T-helper 2 cell (primary cell): ENCODE results near the gene AWAT1.
"Not testable (repeated sequence)": the region's sequence is repeated elsewhere in the genome, so short reads cannot be mapped to it uniquely, and the experiment has no call there.

Experiments used
- DNase-seq, 5 experiments: peaks; one replicate each; pipeline versions ENCODE4 v3.0.0 to v3.0.0-alpha.2; 2012 to 2022

AWAT1 gene

DNA sequence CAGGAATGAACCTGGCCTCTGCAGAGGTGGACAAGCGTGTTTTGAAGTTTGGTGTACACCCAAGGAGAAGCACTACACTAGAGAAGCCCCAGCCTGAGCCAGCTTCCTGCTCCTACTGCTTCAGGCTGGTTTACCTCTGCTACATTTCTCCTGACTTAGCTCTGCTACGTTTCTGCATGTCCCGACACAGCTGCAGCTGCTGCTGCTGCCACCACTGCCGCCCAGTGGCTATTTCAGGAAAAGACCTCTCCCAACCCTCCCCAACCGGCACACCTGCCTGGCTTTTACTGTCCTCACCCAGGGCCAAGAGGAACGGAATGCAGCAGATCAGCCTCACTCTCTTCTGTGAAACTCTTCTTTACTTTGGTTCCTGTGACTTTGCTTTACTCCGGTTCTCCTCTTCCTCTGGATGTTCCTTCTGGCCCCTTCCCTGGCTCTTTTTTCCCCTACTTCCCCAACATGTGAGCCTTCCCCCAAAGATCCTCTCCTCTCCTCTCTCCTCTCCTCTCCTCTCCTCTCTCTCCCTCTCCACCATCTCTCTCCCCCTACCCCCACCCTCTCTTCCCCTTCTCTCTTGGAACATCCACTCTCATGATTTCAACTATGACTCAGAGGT lies 28.6 kb downstream of the AWAT1 start:
- peak in 1 of 5 experiments; percentile 44 for DNase-seq

DNA sequence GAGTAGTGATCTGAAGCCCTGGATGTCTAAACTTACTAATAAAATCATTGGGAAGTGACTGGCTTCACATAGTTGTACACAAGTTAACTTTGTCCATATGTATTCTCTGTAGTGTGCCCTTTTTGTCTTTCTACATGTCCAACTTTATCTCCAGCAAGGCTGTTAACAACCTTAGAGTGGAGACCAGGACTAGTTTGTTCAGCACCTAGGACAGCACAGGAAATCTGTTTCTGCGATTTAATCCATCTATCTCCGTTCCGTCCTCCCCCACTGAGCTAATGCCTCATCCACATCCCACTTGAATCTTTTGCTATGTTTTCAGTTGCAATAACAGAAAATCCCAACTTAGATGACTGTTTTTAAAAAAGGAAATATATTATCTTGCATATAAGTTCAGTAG lies 30.3 kb downstream of the AWAT1 start:
- no peak for DNase-seq

DNA sequence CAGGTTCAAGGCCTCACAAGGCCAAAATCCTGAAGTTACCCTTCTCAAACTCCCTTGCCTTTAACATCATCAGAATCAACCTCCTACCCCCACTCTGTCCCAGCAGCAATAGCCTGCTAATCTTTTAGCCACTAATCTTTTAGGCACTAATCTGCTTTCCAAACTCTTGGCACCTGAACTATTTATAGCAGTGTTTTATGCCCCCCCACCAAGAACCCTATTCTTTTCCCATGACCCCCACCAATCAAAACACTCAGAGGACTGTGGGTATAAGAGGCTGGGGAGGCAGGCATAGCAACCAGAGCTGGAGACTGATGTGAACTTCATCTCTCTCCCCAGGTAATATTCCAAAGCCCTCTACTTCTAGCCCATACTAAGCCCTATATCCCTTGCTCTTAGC lies 33.6 kb downstream of the AWAT1 start, which contains the start of gene ARR3:
TSS of gene ARR3 (plus strand) at position 301 of the 400 bp plus-strand sequence. CDS start 1,052 bp downstream, outside the sequence.
- no peak for DNase-seq

DNA sequence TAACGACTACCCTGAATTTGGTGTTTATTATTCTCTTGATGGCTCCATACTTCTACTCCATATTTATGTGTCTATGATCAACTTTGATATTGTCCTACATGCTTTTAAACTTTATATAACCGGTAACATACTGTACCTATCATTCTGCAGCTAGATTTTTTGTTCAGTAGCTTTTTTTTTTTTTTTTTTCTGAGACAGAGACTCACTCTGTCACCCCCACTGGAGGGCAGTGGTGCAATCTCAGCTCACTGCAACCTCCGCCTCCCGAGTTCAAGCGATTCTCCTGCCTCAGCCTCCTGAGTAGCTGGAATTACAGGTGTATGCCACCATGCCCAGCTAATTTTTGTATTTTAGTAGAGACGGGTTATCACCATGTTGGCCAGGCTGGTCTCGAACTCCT lies 39.6 kb downstream of the AWAT1 start:
- DNase-seq, result not testable (repeated sequence)

DNA sequence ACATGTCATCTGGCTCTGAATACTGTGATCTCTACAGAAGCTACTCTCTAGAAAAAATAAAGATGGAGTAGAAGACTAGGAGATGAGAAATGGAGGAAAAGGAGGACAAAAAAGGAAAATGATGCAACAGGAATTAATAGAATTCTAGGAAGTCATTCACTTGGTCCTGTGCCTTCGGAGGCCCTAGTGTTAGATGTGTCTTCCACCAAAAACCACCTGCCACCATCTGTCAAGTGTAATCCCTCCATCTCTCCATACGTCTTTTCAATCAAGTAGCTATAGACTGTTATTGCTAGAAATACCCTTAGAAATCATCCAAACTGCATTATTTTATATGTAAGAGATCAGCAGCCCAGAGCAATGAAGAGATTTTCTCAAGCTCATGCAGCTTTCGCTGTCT lies 44.6 kb downstream of the AWAT1 start:
- no peak for DNase-seq

DNA sequence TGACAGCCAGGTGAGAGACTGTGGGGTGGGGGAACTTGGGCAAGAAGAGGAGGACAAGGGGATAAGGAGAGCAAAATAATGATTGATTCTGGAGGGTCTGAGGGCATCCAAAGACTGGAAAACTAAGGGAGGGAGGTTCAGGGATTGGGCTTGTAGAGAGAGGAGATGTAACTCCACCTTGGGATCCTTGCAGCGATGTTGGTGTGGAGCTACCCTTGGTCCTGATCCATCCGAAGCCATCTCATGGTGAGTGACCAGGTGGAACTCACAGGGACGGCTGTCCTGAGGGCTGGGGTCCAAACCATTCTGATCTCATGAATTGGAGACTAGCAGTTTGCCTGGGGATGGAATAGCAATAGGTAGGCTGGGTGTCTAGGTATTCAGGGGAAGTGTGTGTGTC lies 46.1 kb downstream of the AWAT1 start:
- DNase-seq, result no peak

DNA sequence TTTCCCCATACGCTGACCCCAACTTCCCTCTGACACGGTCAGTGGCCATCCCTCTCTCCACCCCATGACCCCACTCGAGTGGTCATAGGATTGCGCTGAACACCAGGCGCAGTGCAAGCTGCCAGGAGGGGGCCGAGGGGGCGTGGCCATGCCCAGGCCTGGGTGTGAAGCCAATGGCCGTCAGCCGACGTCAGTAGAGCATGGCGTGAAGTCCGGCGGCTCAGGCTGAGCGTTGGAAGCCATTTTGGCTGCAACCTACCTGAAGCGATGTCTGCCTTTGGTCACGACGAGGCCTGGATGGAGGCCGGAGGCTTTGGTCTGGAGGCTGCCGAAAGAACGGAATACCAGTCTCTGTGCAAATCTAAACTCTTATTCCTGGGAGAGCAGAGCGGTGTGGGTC lies 47.5 kb downstream of the AWAT1 start, which contains the start of gene RAB41:
TSS of gene RAB41 (plus strand) at position 222 of the 400 bp plus-strand sequence. CDS start at position 268, 46 bp downstream.
- DNase-seq, result no peak

DNA sequence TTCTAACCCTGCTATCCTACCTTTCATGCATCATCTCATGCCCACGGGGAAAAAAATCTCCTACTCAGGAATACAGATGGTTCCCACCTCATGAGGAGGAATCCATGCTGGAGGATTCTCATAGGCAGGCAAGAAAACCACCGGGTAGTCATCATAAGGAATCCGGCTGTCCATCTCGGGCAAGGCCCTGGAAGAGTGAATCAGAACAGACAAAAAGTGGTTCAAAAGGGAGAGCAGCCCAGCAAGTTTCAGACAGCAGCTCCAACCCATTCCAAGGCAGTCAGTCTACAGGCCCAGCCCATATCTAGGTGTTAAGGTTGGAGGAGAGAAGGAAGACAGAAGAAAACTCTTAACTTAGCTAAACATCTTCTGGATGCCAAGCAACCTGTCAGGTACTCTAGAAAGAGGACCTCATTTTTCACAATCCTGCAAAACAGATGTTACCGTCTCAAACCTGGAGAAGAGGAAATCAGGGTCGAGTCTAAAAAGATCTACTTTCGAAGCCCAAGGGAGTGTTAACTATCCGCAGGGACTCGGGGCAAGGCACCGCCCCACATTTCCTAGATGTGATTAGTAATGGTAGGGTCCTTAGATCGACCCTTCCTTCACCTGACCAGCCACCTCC lies 54.8 kb downstream of the AWAT1 start:
- no peak for DNase-seq
